GM19193 (cell line): ENCODE data around the gene KHDC4.

ENCODE experiments used
- POLR2A ChIP-seq: IDR thresholded peaks from 4 replicates; pipeline ENCODE4 v1.6.1; 2011; ENCODE audit not compliant: insufficient read depth, insufficient read length; ENCODE audit errors: extremely low read depth

Gene KHDC4

DNA sequence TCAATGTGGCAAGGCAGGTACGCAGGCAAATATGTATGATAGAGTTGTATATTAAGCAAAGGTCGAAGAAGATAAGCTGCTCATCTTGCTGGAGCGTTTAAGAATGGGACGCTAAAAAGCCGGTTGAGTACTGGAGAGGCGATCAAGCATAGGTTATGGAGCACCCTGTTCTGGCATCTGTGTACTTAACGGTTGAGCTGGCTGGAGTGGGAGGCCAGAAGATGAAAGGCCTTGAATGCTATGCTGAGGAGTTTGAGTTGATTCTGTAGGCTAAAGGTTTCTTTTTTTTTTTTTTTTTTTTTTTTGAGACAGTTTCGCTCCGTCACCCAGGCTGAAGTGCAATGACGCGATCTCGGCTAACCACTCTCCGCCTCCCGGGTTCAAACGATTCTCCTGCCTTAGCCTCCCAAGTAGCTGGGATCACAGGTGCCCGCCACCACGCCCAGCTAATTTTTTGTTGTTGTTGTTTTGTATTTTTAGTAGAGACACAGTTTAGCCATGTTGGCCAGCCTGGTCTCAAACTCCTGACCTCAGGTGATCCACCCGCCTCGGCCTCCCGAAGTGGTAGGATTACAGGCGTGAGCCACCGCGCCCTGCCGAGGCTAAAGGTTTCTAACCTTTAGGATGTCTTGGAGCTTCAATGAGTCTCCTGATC lies 850 bp upstream of the KHDC4 start:
- no peak for TF ChIP-seq POLR2A

DNA sequence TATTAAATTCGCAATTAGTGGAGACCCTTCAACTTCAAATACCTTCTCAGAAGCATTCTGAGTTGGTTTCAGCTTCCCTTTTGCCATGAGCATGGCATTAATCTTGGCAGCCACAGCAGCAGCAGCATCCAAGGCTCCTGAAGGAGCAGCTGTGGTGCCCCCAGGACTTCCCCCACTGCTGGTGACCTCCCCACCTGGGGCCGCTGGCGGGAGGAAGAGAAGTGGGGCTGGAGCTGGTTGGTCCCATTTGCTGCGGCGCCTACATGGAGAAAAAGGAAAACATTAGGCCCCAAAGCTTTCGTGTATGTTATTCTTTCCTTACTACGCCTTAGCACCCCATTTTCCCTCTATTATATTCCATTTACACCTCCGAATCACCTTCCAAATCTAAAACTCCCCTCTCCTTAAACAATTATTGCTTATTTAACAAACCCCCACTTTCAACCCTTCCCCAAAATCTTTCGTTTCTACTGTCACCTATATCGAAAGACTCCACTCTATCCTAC lies 569 bp downstream of the KHDC4 start:
- TF ChIP-seq POLR2A, result no peak

DNA sequence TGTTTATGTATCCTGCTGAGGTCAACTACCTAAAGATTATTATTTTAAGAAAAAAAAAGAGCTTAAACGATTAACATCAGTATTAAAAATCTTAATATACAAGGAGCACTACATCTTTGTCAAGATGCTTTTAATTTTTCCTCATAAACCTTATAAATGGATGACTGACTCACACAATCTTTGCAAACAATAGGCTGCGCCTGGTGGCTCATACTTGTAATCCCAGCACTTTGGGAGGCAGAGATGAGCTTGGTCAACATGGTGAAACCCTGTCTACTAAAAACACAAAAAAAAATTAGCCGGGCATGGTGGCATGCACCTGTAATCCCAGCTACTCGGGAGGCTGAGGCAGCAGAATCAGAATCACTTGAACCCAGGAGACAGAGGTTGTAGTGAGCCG lies 1.7 kb downstream of the KHDC4 start:
- TF ChIP-seq POLR2A, result no peak

DNA sequence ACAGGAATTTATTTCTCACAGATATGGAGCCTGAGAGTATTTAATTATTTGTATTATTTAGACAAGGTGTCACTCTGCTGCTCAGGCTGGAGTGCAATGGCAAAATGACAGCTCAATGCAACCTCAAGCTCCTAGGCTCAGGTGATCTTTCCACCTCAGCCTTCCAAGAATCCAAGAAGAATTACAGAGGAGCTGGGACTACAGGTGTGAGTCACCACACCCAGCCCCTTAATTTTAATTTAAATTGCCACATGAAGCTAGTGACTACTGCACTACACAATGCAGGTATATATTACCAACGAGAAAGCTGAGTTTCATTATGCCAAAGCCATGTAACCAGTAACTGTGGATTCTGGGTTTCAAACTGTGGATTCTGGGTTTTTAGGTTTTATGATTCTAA lies 2.1 kb downstream of the KHDC4 start:
- no peak for TF ChIP-seq POLR2A

DNA sequence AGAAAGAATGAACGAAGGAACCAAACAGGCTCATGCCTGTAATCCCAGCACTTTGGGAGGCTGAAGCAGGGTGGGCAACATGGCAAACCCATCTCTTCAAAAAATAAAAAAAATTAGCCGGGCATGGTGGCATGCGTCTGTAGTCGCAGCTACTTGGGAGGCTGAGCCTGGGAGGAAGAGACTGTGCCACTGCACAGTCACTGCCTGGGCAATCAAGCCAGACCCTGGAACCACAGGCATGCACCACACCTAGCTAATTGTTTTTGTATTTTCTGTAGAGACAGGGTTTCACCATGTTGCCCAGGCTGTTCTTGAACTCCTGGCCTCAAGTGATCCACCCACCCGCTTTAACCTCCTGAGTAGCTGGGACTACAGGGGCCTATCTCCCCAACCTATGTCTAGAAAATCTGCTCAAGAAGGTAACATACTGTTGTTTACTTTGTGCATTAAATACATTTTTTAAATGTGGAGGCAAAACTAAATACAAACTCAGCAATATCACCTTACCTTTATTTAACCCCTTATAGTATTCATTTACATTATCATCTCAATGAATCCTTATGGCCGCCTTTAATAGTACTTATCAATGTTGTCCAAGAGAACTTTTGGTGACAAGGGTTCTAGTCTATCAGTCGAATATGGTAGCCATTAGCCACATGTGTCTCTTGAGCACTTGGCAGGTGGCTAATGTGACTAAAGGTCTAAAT lies 2.7 kb downstream of the KHDC4 start:
- TF ChIP-seq POLR2A, result no peak

DNA sequence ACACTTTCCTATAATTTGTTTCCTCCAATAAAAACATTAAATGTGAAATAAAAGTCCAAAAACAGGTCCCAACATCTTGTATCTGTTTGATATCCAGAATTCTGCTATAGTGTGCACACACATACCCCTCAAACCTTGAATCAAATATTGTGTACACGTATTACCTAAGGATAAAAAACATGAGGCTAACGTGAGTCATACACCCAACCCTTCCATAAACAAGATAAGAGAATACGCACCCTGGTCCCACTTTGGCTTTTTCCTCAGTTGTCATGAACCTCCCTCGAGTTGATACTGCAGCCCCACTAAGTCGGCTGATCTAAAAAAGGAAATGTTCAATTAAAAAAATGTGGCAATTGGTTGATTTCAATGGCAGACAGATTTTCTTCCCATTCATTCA lies 5.2 kb downstream of the KHDC4 start:
- no peak for TF ChIP-seq POLR2A

DNA sequence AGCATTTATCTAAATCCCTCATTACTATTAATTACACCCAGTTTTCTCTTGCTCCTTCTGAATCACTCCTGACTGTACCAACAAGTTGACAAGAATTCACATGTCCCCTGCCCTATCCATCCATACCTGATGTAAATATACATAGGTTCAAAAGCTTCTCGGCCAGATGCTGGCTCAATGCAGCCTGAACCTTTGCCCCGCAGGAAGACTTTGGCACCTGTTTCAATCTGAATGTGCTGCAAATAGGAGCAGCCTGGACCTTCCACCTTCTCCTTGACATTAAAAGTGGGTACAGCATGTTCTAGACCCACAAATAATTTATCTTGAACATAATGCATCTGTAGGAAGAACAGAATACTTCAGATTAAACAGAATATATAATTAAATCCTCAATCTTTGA lies 8.7 kb downstream of the KHDC4 start:
- no peak for TF ChIP-seq POLR2A

DNA sequence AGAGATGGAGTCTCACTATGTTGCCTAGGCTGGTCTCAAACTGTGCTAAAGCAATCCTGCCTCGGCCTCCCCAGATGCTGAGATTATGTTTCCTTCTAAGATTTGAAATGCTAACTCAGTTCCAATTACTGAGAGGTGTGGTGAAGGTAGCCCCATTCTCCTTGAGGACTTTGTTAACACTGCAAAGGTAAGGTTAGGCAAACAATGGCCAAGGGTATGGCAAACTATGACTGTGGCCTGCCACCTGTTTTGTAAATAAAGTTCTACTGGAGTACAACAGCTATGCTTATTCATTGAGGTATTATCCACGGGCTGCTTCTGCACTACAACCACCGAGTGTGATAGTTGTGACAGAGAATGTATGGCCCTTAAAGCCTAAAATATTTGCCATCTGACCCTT lies 13.5 kb downstream of the KHDC4 start:
- no peak for TF ChIP-seq POLR2A

DNA sequence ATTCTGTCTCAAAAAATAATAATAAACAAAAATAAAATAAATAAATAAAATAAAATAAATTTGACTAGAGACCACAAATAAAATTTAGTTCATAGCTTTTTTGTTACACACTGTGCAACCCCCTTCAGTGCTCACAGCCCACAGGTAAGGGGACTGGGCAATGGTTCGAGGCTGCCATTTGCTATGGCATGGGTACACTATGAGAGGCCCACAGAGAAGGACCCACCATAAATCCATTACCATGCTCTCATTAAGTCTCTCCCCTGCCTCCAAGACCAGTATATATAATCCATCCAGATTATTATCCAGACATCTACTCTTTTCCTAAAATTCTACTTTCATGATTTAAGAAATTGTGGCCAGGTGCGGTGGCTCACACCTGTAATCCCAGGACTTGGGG lies 14.4 kb downstream of the KHDC4 start:
- no peak for TF ChIP-seq POLR2A

DNA sequence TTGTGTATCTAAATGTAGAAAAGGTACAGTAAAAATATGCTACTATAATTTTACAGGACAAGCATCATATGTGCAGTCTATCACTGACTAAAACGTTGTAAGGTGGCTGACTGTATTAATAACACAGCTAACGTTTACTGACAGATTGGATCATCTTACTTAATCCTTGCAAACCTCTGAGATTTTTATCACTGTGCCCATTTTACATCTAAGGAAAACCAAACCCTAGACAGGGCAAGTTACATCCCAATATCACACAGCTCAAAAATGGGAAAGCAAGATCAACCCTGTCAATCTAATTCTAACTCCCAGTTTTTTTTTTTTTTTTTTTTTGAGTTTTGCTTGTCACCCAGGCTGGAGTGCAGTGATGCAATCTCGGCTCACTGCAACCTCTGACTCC lies 15.6 kb downstream of the KHDC4 start:
- TF ChIP-seq POLR2A, result no peak

DNA sequence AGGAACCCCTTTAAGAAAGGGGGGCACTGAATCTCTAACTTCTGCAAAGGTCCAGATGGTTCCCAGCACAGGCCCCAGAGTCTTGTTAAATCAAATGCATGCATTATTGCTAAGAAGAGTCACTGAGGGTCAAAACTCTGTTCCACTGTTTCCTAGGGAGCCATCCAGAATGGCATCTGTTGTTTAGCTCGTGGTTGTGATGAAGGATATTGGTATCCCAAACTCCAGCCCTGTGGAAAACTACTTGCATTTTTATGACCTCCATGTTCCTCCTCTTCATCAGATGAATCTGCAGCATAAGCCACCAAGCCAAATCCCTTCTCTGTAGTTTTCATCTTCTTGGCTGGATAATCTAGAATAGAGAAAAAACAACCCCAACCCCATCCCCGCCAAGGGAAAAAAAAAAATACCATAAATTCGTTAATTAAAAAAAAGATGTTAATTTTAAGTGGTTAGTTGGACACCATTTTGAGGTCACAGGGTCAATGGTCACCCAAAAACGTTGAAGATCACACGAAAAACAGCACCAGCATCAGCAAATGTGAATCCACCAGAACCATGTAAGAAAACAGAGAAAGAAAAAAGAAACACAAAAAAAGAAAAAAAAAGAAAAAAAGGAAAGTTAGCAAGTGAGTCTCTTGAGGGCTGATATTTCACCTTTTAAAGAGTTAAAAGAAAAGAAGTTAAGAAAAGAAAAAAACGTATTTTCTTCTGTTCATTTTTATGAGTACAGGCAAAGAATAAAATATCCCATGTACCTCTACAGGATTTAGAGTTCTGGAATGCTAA lies 20.1 kb downstream of the KHDC4 start:
- no peak for TF ChIP-seq POLR2A

DNA sequence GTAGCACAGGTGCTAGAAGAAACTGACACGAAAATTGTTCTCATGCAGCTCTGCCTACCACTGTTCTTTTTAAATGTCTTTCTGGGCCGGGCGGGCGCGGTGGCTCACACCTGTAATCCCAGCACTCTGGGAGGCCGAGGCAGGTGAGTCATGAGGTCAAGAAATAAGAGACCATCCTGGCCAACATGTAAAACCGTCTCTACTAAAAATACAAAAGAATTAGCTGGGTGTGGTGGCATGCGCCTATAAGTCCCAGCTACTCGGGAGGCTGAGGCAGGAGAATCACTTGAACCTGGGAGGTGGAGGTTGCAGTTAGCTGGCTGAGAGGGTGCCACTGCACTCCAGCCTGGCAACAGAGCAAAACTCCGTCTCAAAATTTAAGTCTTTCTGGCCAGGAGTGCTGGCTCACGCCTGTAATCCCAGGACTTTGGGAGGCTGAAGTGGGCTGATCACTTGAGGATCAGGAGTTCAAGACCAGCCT lies 22.1 kb downstream of the KHDC4 start:
- TF ChIP-seq POLR2A, result no peak

DNA sequence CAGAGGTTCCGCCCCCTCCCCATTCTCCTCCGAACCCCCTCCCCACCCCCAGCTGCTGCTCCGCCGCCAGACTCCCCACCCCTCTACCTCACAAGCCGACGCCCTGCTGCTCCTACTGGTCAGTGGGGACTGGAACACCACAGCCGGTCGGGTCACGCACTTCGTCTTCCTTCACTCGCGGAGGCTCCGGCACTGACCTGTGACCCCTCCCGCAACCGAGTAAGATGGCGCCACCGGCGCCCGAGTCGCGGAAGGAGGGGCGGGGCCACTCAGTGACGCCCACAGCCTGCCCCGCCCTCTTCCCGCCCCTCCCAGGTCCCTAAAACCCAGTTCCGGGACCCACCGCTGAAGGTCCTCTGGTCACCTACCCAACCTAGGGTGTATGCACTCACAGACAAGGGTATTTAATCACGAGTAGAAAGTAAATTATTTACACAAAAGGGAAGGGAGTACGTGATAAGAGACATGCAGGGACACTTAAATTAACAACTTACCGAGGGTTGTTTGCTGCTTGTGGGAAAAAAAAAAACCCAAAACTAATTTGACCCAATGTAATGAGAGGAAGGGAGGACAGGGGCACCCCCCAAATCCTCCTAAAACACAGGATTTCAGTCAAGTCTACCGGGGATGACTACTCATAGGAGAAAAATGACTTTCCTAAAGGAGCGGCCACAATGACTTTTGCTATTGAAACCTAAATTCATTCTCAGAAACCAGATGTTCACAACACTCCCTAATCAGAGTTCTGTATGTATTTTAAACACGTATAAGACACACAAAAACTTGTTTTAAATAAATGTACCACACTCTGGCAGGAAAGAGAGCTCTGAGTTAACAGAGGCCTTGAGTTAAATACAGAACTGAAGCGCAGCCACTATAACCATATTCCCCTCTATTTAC lies 22.8 kb downstream of the KHDC4 start, which contains the start of gene RIT1:
TSS of gene RIT1 (minus strand) at position 194 of the 900 bp plus-strand sequence. CDS start 588 bp downstream, outside the sequence.
- TF ChIP-seq POLR2A, result peak; percentile 76

DNA sequence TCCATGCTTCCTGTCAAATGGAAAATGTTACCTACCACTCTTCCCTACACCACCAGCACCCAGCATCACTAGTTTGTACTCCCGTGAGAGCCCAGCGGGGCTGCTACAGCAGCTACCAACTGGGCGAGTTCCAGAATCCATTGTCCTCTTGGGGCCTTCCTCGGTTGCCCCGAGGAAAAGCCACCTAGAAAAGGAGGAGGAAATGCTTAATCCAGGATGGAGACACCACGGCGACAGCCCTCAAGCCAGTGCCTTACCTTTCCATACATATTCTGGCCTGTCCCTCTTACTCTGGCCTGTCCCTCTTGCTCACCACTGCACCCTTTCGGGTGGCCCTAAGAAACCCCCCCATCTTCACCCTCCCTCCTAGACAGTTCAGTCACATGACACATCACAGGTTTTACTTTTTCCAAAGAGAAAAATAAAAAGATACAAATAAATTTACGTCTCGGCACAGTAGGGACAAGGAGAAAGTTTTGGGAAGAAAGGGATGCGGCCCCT lies 23.5 kb downstream of the KHDC4 start:
- no peak for TF ChIP-seq POLR2A
